ENCODE measurements around the gene IRF2BPL. TPM values are rescaled to one million over a fixed set of nuclear protein-coding genes. Genes with fewer than 3 reads are reported as not detected.
A peak's percentile ranks its signal among the peaks of the same experiment; 100 is the strongest.

IRF2BPL gene
- total and polyA plus RNA-seq, 2 donors from 2014 or later, result 15.7 to 97.1 TPM

GRCh38 chr14:77017666-77018065, 10.8 kb downstream of the IRF2BPL start:
- intact Hi-C loops (cut with DNase I), result loop anchor here (10.0 kb wide), 1 partner anchor 53 kb away; no protein-coding TSS in a partner anchor
- Histone ChIP-seq H3K36me3 (ENCODE audit: control insufficient read depth in 2 of 3, insufficient read depth in 3 of 3, low read length in 3 of 3) (no peaks in the 10 kb centered on the region), H3K27ac (ENCODE audit: low read depth in 2 of 2, low read length in 2 of 2) (no peak overlapping the region), H3K4me3 (ENCODE audit: low read length in 3 of 3) (no peak overlapping the region), H3K4me1 (ENCODE audit: control insufficient read depth in 2 of 3, insufficient read depth in 2 of 3, low read depth in 1 of 3, low read length in 3 of 3) (peaks cover 2 to 29% (median 21%) of the 10 kb centered on the region in 3 donors), H3K9me3 (ENCODE audit: control insufficient read depth in 2 of 3, insufficient read depth in 1 of 3, low read length in 3 of 3) (no peaks in the 10 kb centered on the region), H3K27me3 (ENCODE audit: control insufficient read depth, insufficient read depth, low read length) (no peaks in the 10 kb centered on the region), H3K9ac (ENCODE audit: low read length in 3 of 3) (no peak overlapping the region)
- no peak for TF ChIP-seq CTCF (IDR thresholded peaks at IDR 0.05; ENCODE audit: borderline replicate concordance, extremely low read depth, insufficient read depth)
- DNase-seq (no peak), FAIRE-seq (no peak)

GRCh38 chr14:77014734-77015133, 13.8 kb downstream of the IRF2BPL start:
- FAIRE-seq, result no peak
- Histone ChIP-seq H3K27me3 (ENCODE audit: control insufficient read depth, insufficient read depth, low read length) (no peaks in the 10 kb centered on the region), H3K9ac (ENCODE audit: low read length in 3 of 3) (peak overlapping the region in 1 of 3 donors; percentile 58), H3K36me3 (ENCODE audit: control insufficient read depth in 2 of 3, insufficient read depth in 3 of 3, low read length in 3 of 3) (no peaks in the 10 kb centered on the region), H3K4me3 (ENCODE audit: low read length in 3 of 3) (no peak overlapping the region), H3K9me3 (ENCODE audit: control insufficient read depth in 2 of 3, insufficient read depth in 1 of 3, low read length in 3 of 3) (no peaks in the 10 kb centered on the region), H3K4me1 (ENCODE audit: control insufficient read depth in 2 of 3, insufficient read depth in 2 of 3, low read depth in 1 of 3, low read length in 3 of 3) (peaks cover 2 to 27% (median 23%) of the 10 kb centered on the region in 3 donors), H3K27ac (ENCODE audit: low read depth in 2 of 2, low read length in 2 of 2) (peak overlapping the region; percentile 11 to 83)
- no peak for DNase-seq
- no peak for TF ChIP-seq CTCF (IDR thresholded peaks at IDR 0.05; ENCODE audit: borderline replicate concordance, extremely low read depth, insufficient read depth)
- intact Hi-C loops (cut with DNase I), result loop anchor here (10.0 kb wide), 1 partner anchor 50 kb away; no protein-coding TSS in a partner anchor

- TF ChIP-seq CTCF (IDR thresholded peaks at IDR 0.05; ENCODE audit: borderline replicate concordance, extremely low read depth, insufficient read depth), result no peak
- no peak overlapping the region for H3K4me3 ChIP-seq (ENCODE audit: low read length in 3 of 3)
- no peak for FAIRE-seq
- intact Hi-C loops (cut with DNase I), result loop anchor here (10.0 kb wide), 1 partner anchor 49 kb away; no protein-coding TSS in a partner anchor
- peak; percentile 93 to 96 (median 94) for DNase-seq
- H3K9ac ChIP-seq (ENCODE audit: low read length in 3 of 3), result peak overlapping the region in 1 of 3 donors; percentile 58
- no peaks in the 10 kb centered on the region for H3K9me3 ChIP-seq (ENCODE audit: control insufficient read depth in 2 of 3, insufficient read depth in 1 of 3, low read length in 3 of 3)
- peak overlapping the region; percentile 86 to 92 for H3K27ac ChIP-seq (ENCODE audit: low read depth in 2 of 2, low read length in 2 of 2)
- H3K27me3 ChIP-seq (ENCODE audit: control insufficient read depth, insufficient read depth, low read length), result no peaks in the 10 kb centered on the region
- no peaks in the 10 kb centered on the region for H3K36me3 ChIP-seq (ENCODE audit: control insufficient read depth in 2 of 3, insufficient read depth in 3 of 3, low read length in 3 of 3)
- peaks cover 2 to 29% (median 28%) of the 10 kb centered on the region in 3 donors for H3K4me1 ChIP-seq (ENCODE audit: control insufficient read depth in 2 of 3, insufficient read depth in 2 of 3, low read depth in 1 of 3, low read length in 3 of 3)
These were observed 14.4 kb downstream of the IRF2BPL start for GRCh38 chr14:77014004-77014604.

All from kidney (tissue), 14 donors.